Activated B cell treated with CpG ODN at 0.5 μM for 24 hours (primary cell): ENCODE results near the gene AFG1L. TPM values are rescaled to one million over a fixed set of nuclear protein-coding genes. Genes with fewer than 3 reads are reported as not detected.

ENCODE experiments used
- ATAC-seq: fragments of 200-7000 bp; cut with Tn5 transposase; one replicate; pipeline ENCODE4 v1.10.0; 2021; ENCODE audit warnings: low read depth, mild to moderate bottlenecking, moderate library complexity
- CTCF ChIA-PET: fragments of 350-600 bp; sonication (Branson Sonifier 250); formaldehyde crosslinking; loops from one replicate; lab custom pipeline; 2021; ENCODE audit warnings: antibody characterized with exemption; lab: Charles Lee
- POLR2A ChIA-PET: fragments of 350-600 bp; sonication (Branson Sonifier 250); formaldehyde crosslinking; loops from one replicate; lab custom pipeline; 2021; ENCODE audit warnings: antibody characterized with exemption; lab: Charles Lee
- DNase-seq: peaks from one replicate; pipeline ENCODE4 v3.0.0; 2022
- H3K27ac Mint-ChIP-seq: one replicate; pipeline ENCODE4 v1.8.0; 2020; ENCODE audit warnings: mixed read lengths
- H3K27me3 Mint-ChIP-seq: one replicate; pipeline ENCODE4 v1.8.0; 2021; ENCODE audit warnings: mixed read lengths
- H3K36me3 Mint-ChIP-seq: one replicate; pipeline ENCODE4 v1.8.0; 2021; ENCODE audit warnings: low read depth, mixed read lengths
- H3K4me1 Mint-ChIP-seq: one replicate; pipeline ENCODE4 v1.8.0; 2021; ENCODE audit warnings: mixed read lengths
- H3K4me3 Mint-ChIP-seq: one replicate; pipeline ENCODE4 v1.8.0; 2020; ENCODE audit warnings: mild to moderate bottlenecking, mixed read lengths
- H3K9me3 Mint-ChIP-seq: one replicate; pipeline ENCODE4 v1.8.0; 2020; ENCODE audit warnings: mixed read lengths
- CTCF ChIP-seq: fragments of 200-600 bp; IDR thresholded peaks from one replicate; pipeline ENCODE4 v1.8.0; 2022; ENCODE audit warnings: antibody characterized with exemption, mild to moderate bottlenecking
- intact Hi-C: fragments of 100-400 bp; cut with micrococcal nuclease; formaldehyde crosslinking; loops from one replicate; pipeline ENCODE4 v1.15.1; 2024
- total RNA-seq: library from RNA; stranded (reverse); gene quantifications from 2 replicates; pipeline ENCODE4 v1.2.3, GENCODE V29; 2022

AFG1L gene
- total RNA-seq, 1 donor from 2014 or later, result 10.3 TPM

GRCh38 chr6:108555399-108556052 lies 260.7 kb downstream of the AFG1L start:
- Mint-ChIP-seq H3K27ac (no peak overlapping the region), H3K27me3 (peaks cover 8% of the 10 kb centered on the region), H3K36me3 (peaks cover 5% of the 10 kb centered on the region), H3K4me3 (no peak overlapping the region), H3K9me3 (no peaks in the 10 kb centered on the region), H3K4me1 (peaks cover 8% of the 10 kb centered on the region)
- ChIA-PET CTCF (no interaction called here), POLR2A (interaction anchor here (0.7 kb wide), 1 partner anchor 456 kb away, joined by 3 read pairs; no protein-coding TSS in a partner anchor)
- ATAC-seq (no peak), DNase-seq (no peak)
- no peak for TF ChIP-seq CTCF
- intact Hi-C loops, result loop anchor here (5.0 to 10.0 kb wide), 5 partner anchors 242 to 1137 kb away; partner anchors contain the start of genes AK9, FIG4 and ZBTB24

GRCh38 chr6:108556250-108556649 lies 261.4 kb downstream of the AFG1L start:
- Mint-ChIP-seq H3K27me3 (peaks cover 8% of the 10 kb centered on the region), H3K4me1 (peaks cover 8% of the 10 kb centered on the region), H3K4me3 (peak overlapping the region; percentile 56), H3K36me3 (peaks cover 5% of the 10 kb centered on the region), H3K27ac (no peak overlapping the region), H3K9me3 (no peaks in the 10 kb centered on the region)
- CTCF ChIA-PET, result interaction anchor here (3.0 kb wide), 1 partner anchor 15 kb away, joined by 10 read pairs; no protein-coding TSS in a partner anchor
- DNase-seq (no peak), ATAC-seq (no peak)
- intact Hi-C loops, result loop anchor here (5.0 to 10.0 kb wide), 5 partner anchors 241 to 1136 kb away; partner anchors contain the start of genes AK9, FIG4 and ZBTB24
- POLR2A ChIA-PET, result interaction anchor here (0.7 kb wide), 1 partner anchor 455 kb away, joined by 3 read pairs; no protein-coding TSS in a partner anchor
- TF ChIP-seq CTCF, result no peak

- POLR2A ChIA-PET, result interaction anchor here (0.5 to 2.5 kb wide), 4 partner anchors 28 to 826 kb away, joined by 3 to 30 read pairs (median 8); partner anchors contain the start of genes CD164, CEP57L1 and SESN1
- ATAC-seq, result no peak
- CTCF ChIA-PET, result interaction anchor here (3.0 kb wide), 1 partner anchor 15 kb away, joined by 10 read pairs; no protein-coding TSS in a partner anchor
- peak overlapping the region; percentile 71 for H3K27ac Mint-ChIP-seq
- peaks cover 5% of the 10 kb centered on the region for H3K36me3 Mint-ChIP-seq
- TF ChIP-seq CTCF, result no peak
- peaks cover 12% of the 10 kb centered on the region for H3K4me1 Mint-ChIP-seq
- H3K27me3 Mint-ChIP-seq, result peaks cover 8% of the 10 kb centered on the region
- DNase-seq, result no peak
- intact Hi-C loops, result loop anchor here (1.0 to 10.0 kb wide), 6 partner anchors 8 to 1135 kb away; partner anchors contain the start of genes AK9, FIG4 and ZBTB24
- no peaks in the 10 kb centered on the region for H3K9me3 Mint-ChIP-seq
- peak overlapping the region; percentile 95 for H3K4me3 Mint-ChIP-seq
Measured at GRCh38 chr6:108556866-108557493, 262.1 kb downstream of the AFG1L start.

- peak; percentile 64 for DNase-seq
- Mint-ChIP-seq H3K9me3 (no peaks in the 10 kb centered on the region), H3K27ac (peak overlapping the region; percentile 97), H3K4me1 (peaks cover 17% of the 10 kb centered on the region), H3K36me3 (peaks cover 5% of the 10 kb centered on the region), H3K27me3 (peaks cover 8% of the 10 kb centered on the region), H3K4me3 (peak overlapping the region; percentile 95)
- POLR2A ChIA-PET, result interaction anchor here (0.5 to 2.5 kb wide), 22 partner anchors 11 to 1098 kb away, joined by 3 to 30 read pairs (median 4); partner anchors contain the start of genes ARMC2, CD164, CEP57L1 and MICAL1
- CTCF ChIA-PET, result interaction anchor here (1.0 to 3.0 kb wide), 2 partner anchors 16 to 516 kb away, joined by 3 to 10 read pairs; no protein-coding TSS in a partner anchor
- peak; percentile 41 for ATAC-seq
- intact Hi-C loops, result loop anchor here (1.0 to 10.0 kb wide), 9 partner anchors 8 to 1135 kb away; partner anchors contain the start of genes AK9, CEP57L1, FIG4 and MICAL1
- no peak for TF ChIP-seq CTCF
Measured at GRCh38 chr6:108557494-108558371, 262.9 kb downstream of the AFG1L start.
